ENCODE results near the gene HCFC1.
A peak's percentile ranks its signal among the peaks of the same experiment; 100 is the strongest.

Gene HCFC1

DNA sequence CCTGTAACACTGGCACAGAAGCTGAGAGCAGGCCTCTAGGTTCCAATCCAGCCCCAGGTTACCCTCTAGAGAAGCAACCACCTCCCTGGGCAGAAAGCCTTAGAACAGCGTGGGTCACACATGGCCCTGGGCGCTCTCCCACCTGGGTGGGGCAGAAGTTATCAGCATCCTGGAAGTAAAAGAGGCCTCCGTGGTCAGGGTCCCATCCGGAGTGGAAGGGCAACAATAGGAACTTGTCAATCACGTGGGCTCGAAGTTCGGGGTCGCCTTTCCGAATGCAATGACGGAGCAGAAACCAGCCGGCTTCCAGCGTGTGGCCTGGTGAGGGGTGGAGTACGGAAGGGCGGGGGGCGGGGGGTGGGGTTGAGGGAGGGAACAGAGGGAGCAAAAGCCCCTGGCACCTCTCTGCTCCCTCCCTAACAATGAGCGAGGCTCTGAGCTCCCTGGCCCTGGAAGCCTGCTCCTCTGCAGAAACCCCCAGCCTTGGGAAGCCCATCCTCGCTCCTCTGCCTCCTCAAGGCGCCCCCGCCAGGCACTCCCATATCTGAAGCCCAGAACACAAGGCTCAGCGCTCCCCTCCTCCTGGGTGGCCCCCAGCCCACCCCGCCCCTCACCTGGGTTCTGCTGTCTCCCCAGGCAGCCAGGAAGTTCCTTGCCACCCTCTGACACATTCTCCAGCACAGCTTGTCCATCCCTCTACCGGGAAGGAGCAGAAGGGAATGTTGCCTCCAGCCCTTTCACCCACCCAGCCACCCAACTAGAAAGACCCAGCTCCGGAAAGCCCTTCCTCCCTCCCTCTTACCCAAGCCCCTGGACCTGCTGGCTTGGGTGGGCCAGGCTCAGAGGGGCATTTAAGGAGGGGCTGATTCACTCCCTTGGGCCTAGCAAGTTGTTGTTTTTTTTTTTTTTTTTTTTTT, 30.0 kb downstream of the HCFC1 start:
- DNase-seq (ENCODE audit: low read depth), result no peak
- H3K4me3 ChIP-seq (ENCODE audit: control insufficient read depth, low read depth, low read length), result no peak overlapping the region
- TF ChIP-seq, protein P1, sequence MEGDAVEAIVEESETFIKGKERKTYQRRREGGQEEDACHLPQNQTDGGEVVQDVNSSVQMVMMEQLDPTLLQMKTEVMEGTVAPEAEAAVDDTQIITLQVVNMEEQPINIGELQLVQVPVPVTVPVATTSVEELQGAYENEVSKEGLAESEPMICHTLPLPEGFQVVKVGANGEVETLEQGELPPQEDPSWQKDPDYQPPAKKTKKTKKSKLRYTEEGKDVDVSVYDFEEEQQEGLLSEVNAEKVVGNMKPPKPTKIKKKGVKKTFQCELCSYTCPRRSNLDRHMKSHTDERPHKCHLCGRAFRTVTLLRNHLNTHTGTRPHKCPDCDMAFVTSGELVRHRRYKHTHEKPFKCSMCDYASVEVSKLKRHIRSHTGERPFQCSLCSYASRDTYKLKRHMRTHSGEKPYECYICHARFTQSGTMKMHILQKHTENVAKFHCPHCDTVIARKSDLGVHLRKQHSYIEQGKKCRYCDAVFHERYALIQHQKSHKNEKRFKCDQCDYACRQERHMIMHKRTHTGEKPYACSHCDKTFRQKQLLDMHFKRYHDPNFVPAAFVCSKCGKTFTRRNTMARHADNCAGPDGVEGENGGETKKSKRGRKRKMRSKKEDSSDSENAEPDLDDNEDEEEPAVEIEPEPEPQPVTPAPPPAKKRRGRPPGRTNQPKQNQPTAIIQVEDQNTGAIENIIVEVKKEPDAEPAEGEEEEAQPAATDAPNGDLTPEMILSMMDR (IDR thresholded peaks at IDR 0.05; ENCODE audit: control insufficient read depth, insufficient read depth, low read depth, low read length, missing control alignments), result no peak

DNA sequence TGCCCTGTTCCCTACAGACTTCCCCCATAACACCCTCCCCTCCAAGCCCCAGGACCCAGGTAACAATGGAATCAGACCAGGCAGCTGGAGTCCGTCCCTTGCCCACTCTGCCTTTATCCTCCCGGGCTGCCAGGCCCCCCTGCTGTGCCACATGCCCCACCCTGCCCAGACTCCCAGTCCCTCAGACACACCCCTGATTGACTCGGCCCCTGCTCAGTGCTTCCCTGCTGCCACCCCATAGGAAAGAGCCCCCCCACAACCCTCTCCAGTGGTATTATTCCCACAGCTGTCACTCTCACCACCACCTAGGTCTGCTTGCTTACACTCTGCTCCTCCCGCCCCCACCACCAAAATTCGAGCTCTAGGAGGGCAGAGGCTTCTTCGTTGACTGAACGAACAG, 32.0 kb downstream of the HCFC1 start:
- no peak for DNase-seq (ENCODE audit: low read depth)
- H3K4me3 ChIP-seq (ENCODE audit: control insufficient read depth, low read depth, low read length), result no peak overlapping the region
- TF ChIP-seq, protein P1 (IDR thresholded peaks at IDR 0.05; ENCODE audit: control insufficient read depth, insufficient read depth, low read depth, low read length, missing control alignments), result no peak

DNA sequence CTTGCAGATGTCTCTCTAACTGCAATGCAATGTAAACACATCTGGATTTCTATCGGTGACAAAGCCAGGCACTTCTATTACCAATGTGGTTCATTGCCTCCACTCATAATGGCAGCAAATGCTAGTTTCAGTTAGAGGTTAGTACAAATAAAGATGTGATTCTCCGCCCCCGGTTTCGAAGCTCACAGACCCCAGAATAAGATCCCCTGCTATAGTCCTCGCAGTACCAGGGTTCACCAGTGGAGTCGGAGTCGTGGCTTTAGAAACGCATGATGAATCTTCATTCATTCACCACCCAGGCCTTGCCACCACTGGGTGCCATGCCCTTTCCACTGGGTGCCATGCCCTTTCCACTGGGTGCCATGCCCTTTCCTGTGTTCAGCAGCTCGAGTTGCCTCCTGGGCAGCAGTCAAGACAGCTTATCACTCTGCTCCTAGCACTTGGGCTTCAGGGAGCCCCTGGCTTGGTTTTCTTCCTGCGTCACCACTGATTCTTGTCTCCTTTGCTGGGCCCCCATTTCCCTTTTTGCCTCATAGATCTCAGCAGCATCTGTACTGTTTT, 33.3 kb downstream of the HCFC1 start:
- TF ChIP-seq, protein P1 (IDR thresholded peaks at IDR 0.05; ENCODE audit: control insufficient read depth, insufficient read depth, low read depth, low read length, missing control alignments), result no peak
- DNase-seq (ENCODE audit: low read depth), result no peak
- H3K4me3 ChIP-seq (ENCODE audit: control insufficient read depth, low read depth, low read length), result no peak overlapping the region

DNA sequence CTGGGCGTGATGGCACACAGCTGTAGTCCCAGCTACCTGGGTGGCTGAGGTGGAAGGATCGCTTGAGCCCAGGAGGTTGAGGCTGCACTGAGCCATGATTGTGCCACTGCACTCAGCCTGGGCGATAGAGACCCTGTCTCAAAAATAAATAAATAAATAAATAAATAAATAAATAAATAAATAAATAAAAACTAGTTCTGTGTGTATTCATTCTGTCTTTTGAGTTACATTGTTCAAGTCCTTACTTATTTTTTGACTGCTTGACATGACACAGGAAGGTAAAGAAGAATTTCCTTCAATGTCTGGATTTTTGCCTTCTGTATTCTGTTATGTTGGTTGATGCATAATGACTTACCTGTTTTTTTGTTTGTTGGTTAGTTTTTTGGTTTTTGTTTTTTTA, 34.6 kb downstream of the HCFC1 start:
- DNase-seq (ENCODE audit: low read depth), result no peak
- H3K4me3 ChIP-seq (ENCODE audit: control insufficient read depth, low read depth, low read length), result no peak overlapping the region
- TF ChIP-seq, protein P1 (IDR thresholded peaks at IDR 0.05; ENCODE audit: control insufficient read depth, insufficient read depth, low read depth, low read length, missing control alignments), result no peak

DNA sequence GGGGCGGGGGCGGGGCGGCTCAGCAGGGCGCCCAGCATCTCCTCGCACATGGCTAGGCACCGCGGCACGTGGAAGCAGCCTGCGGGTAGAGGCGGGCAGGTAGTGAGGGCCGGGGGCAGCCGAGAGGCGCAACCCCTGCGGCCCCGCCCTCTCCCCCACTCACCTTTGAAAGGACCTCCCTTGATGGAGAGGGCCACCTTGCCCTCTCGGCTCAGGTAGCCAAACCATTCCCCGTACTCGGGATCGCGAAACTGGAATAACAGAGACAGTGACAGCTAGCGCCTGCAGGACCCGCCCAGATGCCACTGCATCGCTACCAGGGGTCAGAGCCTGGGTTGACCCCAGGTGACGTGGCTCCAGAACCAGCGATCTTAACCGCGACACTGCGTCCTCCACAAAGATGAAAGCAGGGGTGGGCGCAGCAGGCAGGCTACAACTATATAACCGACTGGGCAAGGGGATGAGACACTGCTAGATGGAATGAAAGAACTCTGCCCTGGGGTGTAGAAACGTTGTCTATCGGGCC, 36.2 kb downstream of the HCFC1 start:
- peak overlapping the region; percentile 30 for H3K4me3 ChIP-seq (ENCODE audit: control insufficient read depth, low read depth, low read length)
- DNase-seq (ENCODE audit: low read depth), result no peak
- TF ChIP-seq, protein P1 (IDR thresholded peaks at IDR 0.05; ENCODE audit: control insufficient read depth, insufficient read depth, low read depth, low read length, missing control alignments), result no peak

DNA sequence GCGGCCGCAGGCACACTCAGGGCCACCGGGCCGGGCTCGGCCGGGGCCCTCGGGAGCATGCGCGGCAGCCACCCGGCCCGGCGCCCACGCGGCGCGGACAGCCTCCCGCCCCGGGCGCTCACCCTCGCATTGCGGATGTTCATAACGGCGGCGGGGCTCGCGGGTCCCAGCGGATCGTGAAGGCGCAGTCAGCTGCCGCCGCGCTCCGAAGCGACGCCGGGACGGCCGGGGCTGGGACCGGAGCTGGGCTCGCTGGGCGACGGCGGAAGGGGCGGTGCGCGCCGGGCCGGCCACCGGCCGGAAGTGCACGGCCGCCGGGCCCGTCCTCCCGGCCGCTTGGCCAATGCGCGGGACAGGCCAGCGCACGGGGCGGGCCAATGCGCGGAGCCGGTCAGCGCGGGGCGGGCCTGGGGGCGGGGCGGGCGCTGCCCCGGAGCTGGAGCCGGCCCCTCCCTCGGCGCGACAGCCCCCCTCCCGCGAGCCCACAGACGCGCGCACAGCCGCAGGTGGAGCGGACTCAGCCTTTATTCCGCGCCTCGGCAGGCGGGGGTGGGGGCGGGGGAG, 36.8 kb downstream of the HCFC1 start, which contains the start of gene NAA10:
Gene NAA10 (minus strand): TSS at position 276 of the 564 bp plus-strand sequence. CDS start 133 bp downstream, at position 143.
- peak within 1 kb of the TSS; percentile 68 for H3K4me3 ChIP-seq (ENCODE audit: control insufficient read depth, low read depth, low read length)
- TF ChIP-seq, protein P1 (IDR thresholded peaks at IDR 0.05; ENCODE audit: control insufficient read depth, insufficient read depth, low read depth, low read length, missing control alignments), result no peak
- DNase-seq (ENCODE audit: low read depth), result no peak

Measured in AG09309 (cell line).